ENCODE data around the gene FIP1L1. TPM values are rescaled to one million over a fixed set of nuclear protein-coding genes. Genes with fewer than 3 reads are reported as not detected.

Gene FIP1L1
- polyA plus RNA-seq, 2 of the 4 experiments (the other 2 are of a cell fraction): 27.9 to 40.5 TPM

GRCh38 chr4:53497487-53498244, 120.2 kb downstream of the FIP1L1 start:
- Histone ChIP-seq H3K4me3 (no peak overlapping the region), H3K4me2 (no peak overlapping the region), H3K27ac (no peak overlapping the region), H3K9me3 (no peaks in the 10 kb centered on the region), H3K4me1 (no peaks in the 10 kb centered on the region)
- ChIA-PET CTCF (interaction anchor here (1.1 kb wide), 1 partner anchor 735 kb away, joined by 3 read pairs; no protein-coding TSS in a partner anchor), POLR2A (no interaction called here)
- WGBS (ENCODE audit: missing lambda C conversion rate): 76% methylated on average over 6 of the region's 7 CpGs
- no peak for TF ChIP-seq FOSB (CRISPR knock-in tag; IDR thresholded peaks at IDR 0.05)
- no peak for TF ChIP-seq CEBPB (IDR thresholded peaks at IDR 0.05)
- TF ChIP-seq NR3C1 (IDR thresholded peaks at IDR 0.05): no peak
- TF ChIP-seq CHD4 (IDR thresholded peaks at IDR 0.05; ENCODE audit: borderline replicate concordance): no peak
- no peak for TF ChIP-seq FOXS1 (CRISPR knock-in tag; IDR thresholded peaks at IDR 0.05)
- TF ChIP-seq JUN (IDR thresholded peaks at IDR 0.05): no peak
- TF ChIP-seq ELK1 (IDR thresholded peaks at IDR 0.05; ENCODE audit: low read depth, low read length): no peak
- TF ChIP-seq E2F6 (IDR thresholded peaks at IDR 0.05; ENCODE audit: borderline replicate concordance, low read depth): no peak
- TF ChIP-seq NPAS2 (CRISPR knock-in tag; IDR thresholded peaks at IDR 0.05; ENCODE audit: borderline replicate concordance): no peak
- TF ChIP-seq POLR2A (IDR thresholded peaks at IDR 0.05; ENCODE audit: low read length): no peak
- no peak for TF ChIP-seq ATOH8 (CRISPR knock-in tag; IDR thresholded peaks at IDR 0.05; ENCODE audit: low read depth)
- no peak for TF ChIP-seq GATA3 (IDR thresholded peaks at IDR 0.05; ENCODE audit: borderline replicate concordance)
- no peak for TF ChIP-seq FOSL2 (IDR thresholded peaks at IDR 0.05)
- no peak for TF ChIP-seq FOSL2 (CRISPR knock-in tag; IDR thresholded peaks at IDR 0.05)
- no peak for TF ChIP-seq SMC3 (IDR thresholded peaks at IDR 0.05)
- no peak for TF ChIP-seq ESRRA (IDR thresholded peaks at IDR 0.05; ENCODE audit: borderline replicate concordance, low read length)
- TF ChIP-seq HOXA7 (CRISPR knock-in tag; IDR thresholded peaks at IDR 0.05): no peak
- no peak for TF ChIP-seq EHMT2 (IDR thresholded peaks at IDR 0.05; ENCODE audit: low read depth)
- ATAC-seq: no peak
- no peak for DNase-seq (ENCODE audit: low read depth in 1 of 2, low spot score in 1 of 2)
- no peak for FAIRE-seq

- DNase-seq (ENCODE audit: low read depth in 1 of 2, low spot score in 1 of 2) (no peak), FAIRE-seq (no peak), ATAC-seq (no peak)
- H3K9me3 ChIP-seq: no peaks in the 10 kb centered on the region
- TF ChIP-seq CTCF (IDR thresholded peaks at IDR 0.05) (no peak), EHMT2 (IDR thresholded peaks at IDR 0.05; ENCODE audit: low read depth) (no peak), CEBPB (IDR thresholded peaks at IDR 0.05) (no peak), REST (IDR thresholded peaks at IDR 0.05) (no peak), ZNF302 (CRISPR knock-in tag; IDR thresholded peaks at IDR 0.05) (no peak), SREBF2 (IDR thresholded peaks at IDR 0.05) (no peak), HDAC2 (IDR thresholded peaks at IDR 0.05) (no peak), HOXB5 (CRISPR knock-in tag; IDR thresholded peaks at IDR 0.05) (no peak)
- WGBS (ENCODE audit: missing lambda C conversion rate): 58% methylated on average over 2 of the region's 2 CpGs
- H3K4me2 ChIP-seq: no peak overlapping the region
- POLR2A ChIA-PET: no interaction called here
- H3K27ac ChIP-seq: no peak overlapping the region
- CTCF ChIA-PET: no interaction called here
- no peak overlapping the region for H3K4me3 ChIP-seq
- no peaks in the 10 kb centered on the region for H3K4me1 ChIP-seq
Measured at GRCh38 chr4:53498706-53499105, 121.3 kb downstream of the FIP1L1 start.
